Measurements from ENCODE around the gene RAPGEF5. TPM values are rescaled to one million over a fixed set of nuclear protein-coding genes. Genes with fewer than 3 reads are reported as not detected.

The RAPGEF5 gene
- total and polyA plus RNA-seq, 4 donors: 7.1 to 54.8 (median 13.0) TPM

GRCh38 chr7:22125436-22125835 lies 231.5 kb downstream of the RAPGEF5 start:
- Histone ChIP-seq H3K27me3 (ENCODE audit: control insufficient read depth in 4 of 4, insufficient read depth in 4 of 4, low read length in 3 of 4) (no peaks in the 10 kb centered on the region), H3K4me1 (ENCODE audit: control insufficient read depth in 4 of 4, insufficient read depth in 4 of 4, low read length in 3 of 4) (no peaks in the 10 kb centered on the region), H3K36me3 (ENCODE audit: control insufficient read depth in 4 of 4, insufficient read depth in 3 of 4, low read depth in 1 of 4, low read length in 3 of 4) (peaks cover 0 to 29% (median 21%) of the 10 kb centered on the region in 4 donors), H3K9ac (ENCODE audit: low read depth in 1 of 2, low read length in 2 of 2) (no peak overlapping the region), H3K4me3 (ENCODE audit: low read depth in 1 of 3, low read length in 3 of 3) (no peak overlapping the region), H3K27ac (ENCODE audit: low read depth in 1 of 2, low read length in 2 of 2) (no peak overlapping the region), H3K9me3 (ENCODE audit: control insufficient read depth in 4 of 4, low read length in 3 of 4) (no peaks in the 10 kb centered on the region)
- WGBS: 86% methylated on average over 6 of the region's 6 CpGs
- TF ChIP-seq FOXA1 (IDR thresholded peaks at IDR 0.05) (no peak), TAF1 (conservative IDR thresholded peaks at IDR 0.05) (no peak)
- no peak for DNase-seq (ENCODE audit: low spot score)

DNA sequence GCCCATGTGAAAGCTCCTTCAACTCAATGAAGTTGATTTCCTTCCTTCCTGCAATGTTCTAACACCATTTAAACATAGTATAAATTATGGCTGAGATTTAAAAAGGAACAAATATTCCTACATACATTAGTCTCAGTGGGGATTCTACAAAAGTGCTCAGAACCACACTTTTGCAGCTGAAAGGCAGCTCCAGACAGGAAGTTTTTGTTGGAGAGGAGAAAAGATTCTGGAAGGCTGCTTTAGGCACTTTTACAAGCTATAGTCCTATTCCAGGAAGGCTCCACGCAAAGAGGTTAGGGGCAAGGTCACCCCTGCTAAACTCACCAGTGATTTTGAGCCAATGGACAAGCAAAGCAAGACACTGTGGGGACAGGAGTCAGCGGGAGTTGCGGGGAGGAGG lies 232.0 kb downstream of the RAPGEF5 start:
- Histone ChIP-seq H3K4me1 (ENCODE audit: control insufficient read depth in 4 of 4, insufficient read depth in 4 of 4, low read length in 3 of 4) (no peaks in the 10 kb centered on the region), H3K27me3 (ENCODE audit: control insufficient read depth in 4 of 4, insufficient read depth in 4 of 4, low read length in 3 of 4) (no peaks in the 10 kb centered on the region), H3K9ac (ENCODE audit: low read depth in 1 of 2, low read length in 2 of 2) (no peak overlapping the region), H3K27ac (ENCODE audit: low read depth in 1 of 2, low read length in 2 of 2) (no peak overlapping the region), H3K36me3 (ENCODE audit: control insufficient read depth in 4 of 4, insufficient read depth in 3 of 4, low read depth in 1 of 4, low read length in 3 of 4) (peaks cover 0 to 30% (median 20%) of the 10 kb centered on the region in 4 donors), H3K4me3 (ENCODE audit: low read depth in 1 of 3, low read length in 3 of 3) (no peak overlapping the region), H3K9me3 (ENCODE audit: control insufficient read depth in 4 of 4, low read length in 3 of 4) (no peaks in the 10 kb centered on the region)
- TF ChIP-seq SP1 (IDR thresholded peaks at IDR 0.05): no peak
- no peak for TF ChIP-seq CTCF (IDR thresholded peaks at IDR 0.05; ENCODE audit: low read depth, low read length, missing input control)
- TF ChIP-seq EGR1 (IDR thresholded peaks at IDR 0.05; ENCODE audit: low read depth in 2 of 2): no peak
- TF ChIP-seq RAD21 (IDR thresholded peaks at IDR 0.05): no peak
- TF ChIP-seq HNF4G (IDR thresholded peaks at IDR 0.05): no peak
- TF ChIP-seq GABPA (IDR thresholded peaks at IDR 0.05 in 1 of 2, conservative IDR thresholded peaks at IDR 0.05 in 1 of 2): no peak
- TF ChIP-seq NR2F2 (IDR thresholded peaks at IDR 0.05): peak; percentile 10
- TF ChIP-seq TAF1 (conservative IDR thresholded peaks at IDR 0.05): no peak
- no peak for TF ChIP-seq YY1 (IDR thresholded peaks at IDR 0.05)
- DNase-seq (ENCODE audit: low spot score): no peak
- 78% methylated on average over 3 of the region's 3 CpGs for WGBS

- H3K27me3 ChIP-seq (ENCODE audit: control insufficient read depth in 4 of 4, insufficient read depth in 4 of 4, low read length in 3 of 4): no peaks in the 10 kb centered on the region
- H3K9ac ChIP-seq (ENCODE audit: low read depth in 1 of 2, low read length in 2 of 2): no peak overlapping the region
- no peaks in the 10 kb centered on the region for H3K4me1 ChIP-seq (ENCODE audit: control insufficient read depth in 4 of 4, insufficient read depth in 4 of 4, low read length in 3 of 4)
- H3K4me3 ChIP-seq (ENCODE audit: low read depth in 1 of 3, low read length in 3 of 3): no peak overlapping the region
- peak; percentile 46 for DNase-seq (ENCODE audit: low spot score)
- TF ChIP-seq FOXA1 (IDR thresholded peaks at IDR 0.05) (no peak), TAF1 (conservative IDR thresholded peaks at IDR 0.05) (no peak), RXRA (IDR thresholded peaks at IDR 0.05) (no peak), NR2F2 (IDR thresholded peaks at IDR 0.05) (no peak), GABPA (IDR thresholded peaks at IDR 0.05 in 1 of 2, conservative IDR thresholded peaks at IDR 0.05 in 1 of 2) (no peak)
- TF ChIP-seq, protein P1, sequence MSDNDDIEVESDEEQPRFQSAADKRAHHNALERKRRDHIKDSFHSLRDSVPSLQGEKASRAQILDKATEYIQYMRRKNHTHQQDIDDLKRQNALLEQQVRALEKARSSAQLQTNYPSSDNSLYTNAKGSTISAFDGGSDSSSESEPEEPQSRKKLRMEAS (IDR thresholded peaks at IDR 0.05): peak; percentile 19
- H3K9me3 ChIP-seq (ENCODE audit: control insufficient read depth in 4 of 4, low read length in 3 of 4): no peaks in the 10 kb centered on the region
- H3K36me3 ChIP-seq (ENCODE audit: control insufficient read depth in 4 of 4, insufficient read depth in 3 of 4, low read depth in 1 of 4, low read length in 3 of 4): peaks cover 0 to 32% (median 16%) of the 10 kb centered on the region in 4 donors
- WGBS: 62% methylated on average over 5 of the region's 5 CpGs
- H3K27ac ChIP-seq (ENCODE audit: low read depth in 1 of 2, low read length in 2 of 2): peak overlapping the region; percentile 6 to 25
These were observed 233.8 kb downstream of the RAPGEF5 start for GRCh38 chr7:22123139-22123538.
